Pancreas (tissue), 10 donors: ENCODE measurements around the gene GRAMD4. TPM values are rescaled to one million over a fixed set of nuclear protein-coding genes. Genes with fewer than 3 reads are reported as not detected.

Source experiments
- ATAC-seq, 4 donors: fragments of 200-7000 bp; cut with Tn5 transposase; one replicate each; pipeline versions ENCODE4 v1.8.0 to v1.9.1; 2020; ENCODE audit warnings: mild to moderate bottlenecking in 4 of 4, moderate library complexity in 4 of 4
- DNase-seq, 6 donors: peaks; one replicate each; pipeline ENCODE4 v3.0.0-alpha.2; 2020
- FAIRE-seq: peaks from 2 replicates; lab custom pipeline; 2012; peaks lifted over from hg19 to GRCh38; lab: Jason Lieb, UNC
- H3K27ac ChIP-seq, 4 donors: fragments of 200-600 bp; sonication (generic); 1 replicate in 3 of 4; 2 replicates in 1 of 4; pipeline versions ENCODE4 v1.5.0 to v1.8.0; 2020
- H3K27me3 ChIP-seq, 4 donors: fragments of 200-600 bp; one replicate each; pipeline ENCODE4 v1.8.0; 2021
- H3K36me3 ChIP-seq, 3 donors: fragments of 200-600 bp; sonication (generic) in 1 of 3; one replicate each; pipeline versions ENCODE4 v1.5.0 to v1.8.0; 2020 to 2021
- H3K4me1 ChIP-seq, 3 donors: fragments of 200-600 bp; one replicate each; pipeline ENCODE4 v1.8.0; 2021
- H3K4me3 ChIP-seq, 4 donors: fragments of 200-600 bp; sonication (generic) in 2 of 4; one replicate each; pipeline versions ENCODE4 v1.5.0 to v1.8.0; 2020 to 2021
- H3K9me3 ChIP-seq, 4 donors: fragments of 200-600 bp; one replicate each; pipeline ENCODE4 v1.8.0; 2021
- CTCF ChIP-seq, 4 donors: fragments of 200-600 bp; sonication (generic) in 3 of 4; IDR thresholded peaks; one replicate each; pipeline versions ENCODE4 v1.5.0 to v1.8.0; 2021; ENCODE audit warnings: antibody characterized with exemption in 4 of 4
- WGBS, 2 donors: extraction: QIAGEN DNeasy Blood & Tissue Kit; methylation state at CpG; one replicate each; pipeline ENCODE4 v1.1.7; 2013; 5-methylcytosine and 5-hydroxymethylcytosine counted together
- intact Hi-C, 3 donors: fragments of 100-400 bp; cut with DNase I; formaldehyde crosslinking; loops; one replicate each; pipeline versions ENCODE4 v1.11.1 to v1.14.2; 2022
- polyA plus RNA-seq, 2 donors: library from polyadenylated mRNA; stranded (reverse); fragments of 200-250 nt; gene quantifications; one replicate each; pipeline ENCODE4 v1.2.3, GENCODE V29; 2013
- total RNA-seq, 6 donors: library from RNA; stranded (reverse); fragmentation: NEBNext Ultra II Directional in 4 of 6; extraction: Animal tissue kit (Norgen Biotek cat#: 25700) in 4 of 6; gene quantifications; one replicate each; pipeline versions ENCODE4 v1.2.1 to v1.2.4, GENCODE V29; 2021 to 2023
- donor health status: healthy with polysubstance abuse.
- donor health status: DM: no; HTN: no; CAD: no; lungs with moderate emphysema.
- donor health status: DM: no; HTN: no; CAD: no.
- donor health status: control.
- donor health status: control.
- donor health status: Bipolar disorder and iron deficiency.
- donor health status: DM: yes; HTN: yes; CAD: no.
- donor health status: DM: no; HTN: no; CAD: no.
- donor health status: DM: no; HTN: no; CAD: no.
- donor health status: DM: yes; HTN: yes; CAD: no.

The GRAMD4 gene
- total and polyA plus RNA-seq, 8 donors: 13.2 to 36.4 (median 21.9) TPM

- FAIRE-seq (no peak), DNase-seq (no peak), ATAC-seq (no peak)
- Histone ChIP-seq H3K9me3 (no peaks in the 10 kb centered on the region), H3K36me3 (peaks cover 0 to 19% (median 8%) of the 10 kb centered on the region in 3 donors), H3K27me3 (no peaks in the 10 kb centered on the region), H3K4me1 (no peaks in the 10 kb centered on the region), H3K27ac (no peak overlapping the region), H3K4me3 (no peak overlapping the region)
- intact Hi-C loops: no loop called here
- WGBS, 2 donors: 90 to 91% methylated on average over 15 to 17 of the region's 17 CpGs
- TF ChIP-seq CTCF (IDR thresholded peaks at IDR 0.05): no peak
Measured at GRCh38 chr22:46671824-46672432, 51.7 kb downstream of the GRAMD4 start.

GRCh38 chr22:46672731-46673130, 52.5 kb downstream of the GRAMD4 start:
- DNase-seq: no peak
- no peak for FAIRE-seq

GRCh38 chr22:46673205-46673604, 53.0 kb downstream of the GRAMD4 start:
- FAIRE-seq (no peak), ATAC-seq (no peak), DNase-seq (no peak)
- H3K36me3 ChIP-seq: peaks cover 0 to 16% (median 13%) of the 10 kb centered on the region in 3 donors
- TF ChIP-seq CTCF (IDR thresholded peaks at IDR 0.05): no peak
- WGBS, 2 donors: 79 to 93% methylated on average over 10 of the region's 10 CpGs
- intact Hi-C loops: no loop called here
- H3K4me3 ChIP-seq: no peak overlapping the region
- H3K4me1 ChIP-seq: no peaks in the 10 kb centered on the region
- no peak overlapping the region for H3K27ac ChIP-seq
- H3K9me3 ChIP-seq: no peaks in the 10 kb centered on the region
- no peaks in the 10 kb centered on the region for H3K27me3 ChIP-seq

More at GRCh38 chr22:46672731-46673130, 52.5 kb downstream of the GRAMD4 start:
- intact Hi-C loops: no loop called here
- TF ChIP-seq CTCF (IDR thresholded peaks at IDR 0.05): no peak
- no peak for ATAC-seq
- WGBS, 2 donors: 93 to 94% methylated on average over 18 of the region's 18 CpGs
- Histone ChIP-seq H3K27me3 (no peaks in the 10 kb centered on the region), H3K4me3 (no peak overlapping the region), H3K4me1 (no peaks in the 10 kb centered on the region), H3K9me3 (no peaks in the 10 kb centered on the region), H3K27ac (no peak overlapping the region), H3K36me3 (peaks cover 0 to 16% (median 10%) of the 10 kb centered on the region in 3 donors)

GRCh38 chr22:46673662-46674236, 53.6 kb downstream of the GRAMD4 start:
- Histone ChIP-seq H3K9me3 (no peaks in the 10 kb centered on the region), H3K4me3 (no peak overlapping the region), H3K36me3 (peaks cover 0 to 13% (median 13%) of the 10 kb centered on the region in 3 donors), H3K27ac (no peak overlapping the region), H3K27me3 (no peaks in the 10 kb centered on the region), H3K4me1 (no peaks in the 10 kb centered on the region)
- FAIRE-seq: no peak
- peak in 1 of 4 donors; percentile 6 for ATAC-seq
- 92 to 96% methylated on average over 31 to 32 of the region's 32 CpGs for WGBS, 2 donors
- intact Hi-C loops: no loop called here
- no peak for TF ChIP-seq CTCF (IDR thresholded peaks at IDR 0.05)
- DNase-seq: no peak

- intact Hi-C loops: no loop called here
- no peak for TF ChIP-seq CTCF (IDR thresholded peaks at IDR 0.05)
- peaks cover 0 to 13% (median 13%) of the 10 kb centered on the region in 3 donors for H3K36me3 ChIP-seq
- H3K4me1 ChIP-seq: no peaks in the 10 kb centered on the region
- peak in 2 of 4 donors; percentile 13 to 14 for ATAC-seq
- no peaks in the 10 kb centered on the region for H3K27me3 ChIP-seq
- H3K4me3 ChIP-seq: no peak overlapping the region
- FAIRE-seq: no peak
- no peaks in the 10 kb centered on the region for H3K9me3 ChIP-seq
- WGBS, 2 donors: 89 to 91% methylated on average over 19 of the region's 19 CpGs
- H3K27ac ChIP-seq: no peak overlapping the region
- no peak for DNase-seq
Measured at GRCh38 chr22:46674367-46674781, 54.2 kb downstream of the GRAMD4 start.
